ENCODE data around the gene SEMA5A. TPM values are rescaled to one million over a fixed set of nuclear protein-coding genes. Genes with fewer than 3 reads are reported as not detected.

Gene SEMA5A
- total RNA-seq, 2 donors from 2014 or later: 3.4 to 40.2 TPM

- Histone ChIP-seq H3K27me3 (no peaks in the 10 kb centered on the region), H3K9me3 (no peaks in the 10 kb centered on the region), H3K4me1 (no peaks in the 10 kb centered on the region), H3K27ac (no peak overlapping the region), H3K36me3 (replicated peaks in 1 of 2; ENCODE audit: insufficient read depth in 1 of 2, low read depth in 2 of 2) (no peaks in the 10 kb centered on the region), H3K4me3 (no peak overlapping the region)
- ATAC-seq (no peak), DNase-seq (no peak)
- TF ChIP-seq POLR2A (IDR thresholded peaks at IDR 0.05): no peak
- TF ChIP-seq, protein P1, sequence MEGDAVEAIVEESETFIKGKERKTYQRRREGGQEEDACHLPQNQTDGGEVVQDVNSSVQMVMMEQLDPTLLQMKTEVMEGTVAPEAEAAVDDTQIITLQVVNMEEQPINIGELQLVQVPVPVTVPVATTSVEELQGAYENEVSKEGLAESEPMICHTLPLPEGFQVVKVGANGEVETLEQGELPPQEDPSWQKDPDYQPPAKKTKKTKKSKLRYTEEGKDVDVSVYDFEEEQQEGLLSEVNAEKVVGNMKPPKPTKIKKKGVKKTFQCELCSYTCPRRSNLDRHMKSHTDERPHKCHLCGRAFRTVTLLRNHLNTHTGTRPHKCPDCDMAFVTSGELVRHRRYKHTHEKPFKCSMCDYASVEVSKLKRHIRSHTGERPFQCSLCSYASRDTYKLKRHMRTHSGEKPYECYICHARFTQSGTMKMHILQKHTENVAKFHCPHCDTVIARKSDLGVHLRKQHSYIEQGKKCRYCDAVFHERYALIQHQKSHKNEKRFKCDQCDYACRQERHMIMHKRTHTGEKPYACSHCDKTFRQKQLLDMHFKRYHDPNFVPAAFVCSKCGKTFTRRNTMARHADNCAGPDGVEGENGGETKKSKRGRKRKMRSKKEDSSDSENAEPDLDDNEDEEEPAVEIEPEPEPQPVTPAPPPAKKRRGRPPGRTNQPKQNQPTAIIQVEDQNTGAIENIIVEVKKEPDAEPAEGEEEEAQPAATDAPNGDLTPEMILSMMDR (IDR thresholded peaks at IDR 0.05): no peak
- WGBS, 2 donors: 84 to 85% methylated on average over 7 of the region's 7 CpGs
- intact Hi-C loops (cut with DNase I): no loop called here
Measured at GRCh38 chr5:9538504-9538903, 7.4 kb downstream of the SEMA5A start.

- no peak overlapping the region for H3K4me3 ChIP-seq
- ATAC-seq (no peak), DNase-seq (no peak)
- intact Hi-C loops (cut with DNase I): no loop called here
- TF ChIP-seq, protein P1 (IDR thresholded peaks at IDR 0.05): no peak
- TF ChIP-seq POLR2A (IDR thresholded peaks at IDR 0.05): no peak
- no peaks in the 10 kb centered on the region for H3K27me3 ChIP-seq
- no peaks in the 10 kb centered on the region for H3K9me3 ChIP-seq
- H3K4me1 ChIP-seq: no peaks in the 10 kb centered on the region
- no peaks in the 10 kb centered on the region for H3K36me3 ChIP-seq (replicated peaks in 1 of 2; ENCODE audit: insufficient read depth in 1 of 2, low read depth in 2 of 2)
- 84% methylated on average over 2 of the region's 2 CpGs for WGBS, 2 donors
- no peak overlapping the region for H3K27ac ChIP-seq
Measured at GRCh38 chr5:9537223-9538141, 8.4 kb downstream of the SEMA5A start.

DNA sequence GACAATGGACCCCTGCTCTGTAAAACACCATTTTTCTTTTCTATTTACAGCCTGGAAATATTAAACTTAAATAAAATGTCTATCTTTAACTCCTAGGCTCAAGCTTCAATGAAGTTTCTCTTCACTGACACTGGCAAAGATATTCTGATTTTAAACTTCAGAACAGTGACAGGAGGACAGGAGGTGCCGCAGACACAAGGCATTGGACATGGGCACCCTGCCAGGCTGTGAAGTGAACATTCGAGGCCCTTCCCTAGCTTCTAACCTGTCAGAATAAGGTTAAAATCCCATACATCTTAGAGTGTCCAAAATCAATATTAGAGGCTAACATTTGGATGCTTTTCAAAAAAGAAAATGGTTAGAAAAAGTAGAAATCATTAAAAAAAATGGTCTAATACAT lies 9.2 kb downstream of the SEMA5A start:
- ATAC-seq: no peak
- TF ChIP-seq, protein P1 (IDR thresholded peaks at IDR 0.05): no peak
- no peak for TF ChIP-seq POLR2A (IDR thresholded peaks at IDR 0.05)
- Histone ChIP-seq H3K4me1 (no peaks in the 10 kb centered on the region), H3K9me3 (no peaks in the 10 kb centered on the region), H3K4me3 (no peak overlapping the region), H3K27me3 (no peaks in the 10 kb centered on the region), H3K27ac (no peak overlapping the region), H3K36me3 (replicated peaks in 1 of 2; ENCODE audit: insufficient read depth in 1 of 2, low read depth in 2 of 2) (no peaks in the 10 kb centered on the region)
- 58 to 63% methylated on average over 2 of the region's 2 CpGs for WGBS, 2 donors
- DNase-seq: no peak
- intact Hi-C loops (cut with DNase I): no loop called here

- Histone ChIP-seq H3K36me3 (replicated peaks in 1 of 2; ENCODE audit: insufficient read depth in 1 of 2, low read depth in 2 of 2) (no peaks in the 10 kb centered on the region), H3K4me3 (no peak overlapping the region), H3K4me1 (no peaks in the 10 kb centered on the region), H3K27me3 (no peaks in the 10 kb centered on the region), H3K9me3 (no peaks in the 10 kb centered on the region), H3K27ac (no peak overlapping the region)
- WGBS, 2 donors: 89 to 92% methylated on average over 15 of the region's 15 CpGs
- intact Hi-C loops (cut with DNase I): no loop called here
- no peak for ATAC-seq
- no peak for DNase-seq
- TF ChIP-seq, protein P1 (IDR thresholded peaks at IDR 0.05): no peak
- no peak for TF ChIP-seq POLR2A (IDR thresholded peaks at IDR 0.05)
Measured at GRCh38 chr5:9534881-9535517, 10.9 kb downstream of the SEMA5A start.
